A549 (cell line): ENCODE measurements around the gene LARGE1. TPM values are rescaled to one million over a fixed set of nuclear protein-coding genes. Genes with fewer than 3 reads are reported as not detected.

Source experiments
- ATAC-seq, 2 experiments: fragments of 200-7000 bp in 1 of 2; fragments of >200 bp in 1 of 2; cut with Nextera tagmentation in 1 of 2; cut with Tn5 transposase in 1 of 2; 3 replicates each; pipeline versions ENCODE4 v1.8.0 to v1.9.1; 2018 to 2020; ENCODE audit warnings: mild to moderate bottlenecking in 1 of 2, moderate library complexity in 1 of 2
- CTCF ChIA-PET: fragments of 300-600 bp; sonication (Branson Sonifier 250); formaldehyde crosslinking; extraction: SDS; loops from one replicate; lab custom pipeline; 2021; ENCODE audit warnings: antibody characterized with exemption, inconsistent platforms; lab: Yijun Ruan, JAX
- POLR2A ChIA-PET: fragments of 350-600 bp; formaldehyde crosslinking; extraction: SDS; loops from one replicate; lab custom pipeline; 2021; ENCODE audit warnings: antibody characterized with exemption, inconsistent platforms; lab: Yijun Ruan, JAX
- DNase-seq, 2 experiments: peaks; one replicate each; pipeline versions ENCODE4 v3.0.0 to v3.0.0-alpha.2; 2011 to 2016; ENCODE audit warnings: low read depth in 1 of 2, low spot score in 1 of 2
- FAIRE-seq: peaks from 2 replicates; lab custom pipeline; 2011; peaks lifted over from hg19 to GRCh38; lab: Jason Lieb, UNC
- H3K27ac ChIP-seq, 2 experiments: fragments of >200 bp; sonication (Bioruptor Twin); formaldehyde crosslinking; 3 replicates each; pipeline ENCODE4 v1.5.1; 2016 to 2017
- H3K4me1 ChIP-seq: fragments of >200 bp; sonication (Bioruptor Twin); formaldehyde crosslinking; 3 replicates; pipeline ENCODE4 v1.6.1; 2016
- H3K4me2 ChIP-seq: fragments of >200 bp; sonication (Bioruptor Twin); formaldehyde crosslinking; 3 replicates; pipeline ENCODE4 v1.6.1; 2016
- H3K4me3 ChIP-seq: fragments of >200 bp; sonication (Bioruptor Twin); formaldehyde crosslinking; 3 replicates; pipeline ENCODE4 v1.5.1; 2016
- H3K9me3 ChIP-seq: fragments of >200 bp; sonication (Bioruptor Twin); formaldehyde crosslinking; 3 replicates; pipeline ENCODE4 v1.6.1; 2016
- CBX2 ChIP-seq: fragments of 200-600 bp; sonication (generic); IDR thresholded peaks from 2 replicates; pipeline ENCODE4 v1.6.1; 2016; ENCODE audit warnings: low read depth, mild to moderate bottlenecking, borderline replicate concordance
- CHD2 ChIP-seq: fragments of 150-350 bp; IDR thresholded peaks from 2 replicates; pipeline ENCODE4 v1.6.1; 2014; ENCODE audit warnings: low read length; ENCODE audit not compliant: partially characterized antibody
- CHD4 ChIP-seq: fragments of 200-600 bp; sonication (generic); IDR thresholded peaks from 2 replicates; pipeline ENCODE4 v1.6.1; 2016; ENCODE audit warnings: antibody characterized with exemption, mild to moderate bottlenecking, borderline replicate concordance
- EHMT2 ChIP-seq: fragments of 200-600 bp; sonication (generic); IDR thresholded peaks from 2 replicates; pipeline ENCODE4 v1.6.1; 2016; ENCODE audit warnings: antibody characterized with exemption, low read depth, mild to moderate bottlenecking, moderate library complexity
- FOSB ChIP-seq: fragments of 250-450 bp; sonication (Bioruptor Pico); IDR thresholded peaks from 2 replicates; pipeline ENCODE4 v1.5.0; 2020; ENCODE audit warnings: mild to moderate bottlenecking, moderate library complexity
- GATA3 ChIP-seq: IDR thresholded peaks from 2 replicates; pipeline ENCODE4 v1.6.1; 2012; ENCODE audit warnings: borderline replicate concordance
- HDAC2 ChIP-seq: fragments of 200-600 bp; sonication (generic); IDR thresholded peaks from 2 replicates; pipeline ENCODE4 v1.6.1; 2016
- HEYL ChIP-seq: fragments of 250-450 bp; sonication (Bioruptor Pico); IDR thresholded peaks from 2 replicates; pipeline ENCODE4 v1.8.0; 2021; ENCODE audit warnings: mild to moderate bottlenecking, moderate library complexity
- HOXA7 ChIP-seq: fragments of 250-450 bp; sonication (Bioruptor Pico); IDR thresholded peaks from 2 replicates; pipeline ENCODE4 v1.5.0; 2020; ENCODE audit warnings: mild to moderate bottlenecking, moderate library complexity
- HOXB5 ChIP-seq: fragments of 250-450 bp; sonication (Bioruptor Pico); IDR thresholded peaks from 2 replicates; pipeline ENCODE4 v1.5.0; 2020; ENCODE audit warnings: mild to moderate bottlenecking, moderate library complexity
- JUNB ChIP-seq: fragments of >200 bp; sonication (Bioruptor Twin); formaldehyde crosslinking; IDR thresholded peaks from 2 replicates; pipeline ENCODE4 v1.6.1; 2016
- KDM5A ChIP-seq: fragments of 200-600 bp; sonication (generic); IDR thresholded peaks from 2 replicates; pipeline ENCODE4 v1.6.1; 2016; ENCODE audit warnings: antibody characterized with exemption, mild to moderate bottlenecking
- RAD21 ChIP-seq, 2 experiments: fragments of >200 bp in 1 of 2; sonication (Bioruptor Twin) in 1 of 2; formaldehyde crosslinking in 1 of 2; IDR thresholded peaks in 1 of 2; conservative IDR thresholded peaks in 1 of 2; 2 replicates in 1 of 2; 3 replicates in 1 of 2; pipeline ENCODE4 v1.6.1; 2012 to 2018; ENCODE audit warnings: inconsistent platforms in 1 of 2
- TP53 ChIP-seq: fragments of 250-450 bp; sonication (Bioruptor Pico); IDR thresholded peaks from 2 replicates; pipeline ENCODE4 v1.5.0; 2021; ENCODE audit warnings: mild to moderate bottlenecking, moderate library complexity
- WGBS: methylation state at CpG from one replicate; pipeline ENCODE4 v1.1.6; 2017; ENCODE audit errors: missing lambda C conversion rate; 5-methylcytosine and 5-hydroxymethylcytosine counted together
- polyA plus RNA-seq, 4 experiments: library from polyadenylated mRNA; depleted of rRNA in 3 of 4; stranded (reverse); fragments of >200 nt; fragmentation: RNase III in 1 of 4; extraction: RNeasy Plus Mini Kit Qiagen cat#74134 plus additional on column Dnase treatment in 1 of 4; gene quantifications; 2 replicates in 3 of 4; 3 replicates in 1 of 4; pipeline ENCODE4 v1.2.3, GENCODE V29; 2011 to 2017
- TF ChIP-seq, protein P1 (sequence below): fragments of >200 bp; sonication (Bioruptor Twin); formaldehyde crosslinking; IDR thresholded peaks from 2 replicates; pipeline ENCODE4 v1.6.1; 2016
- TF ChIP-seq, protein P2 (sequence below): fragments of 250-450 bp; sonication (Bioruptor Pico); IDR thresholded peaks from 2 replicates; pipeline ENCODE4 v1.5.0; 2021; ENCODE audit warnings: mild to moderate bottlenecking, moderate library complexity, borderline replicate concordance
- TF ChIP-seq, protein P3 (sequence below): fragments of 450-650 bp; IDR thresholded peaks from 2 replicates; pipeline ENCODE4 v1.6.1; 2014; ENCODE audit warnings: antibody characterized with exemption
- TF ChIP-seq, protein P4 (sequence below): fragments of >200 bp; sonication (Bioruptor Twin); formaldehyde crosslinking; IDR thresholded peaks from 3 replicates; pipeline ENCODE4 v1.6.1; 2016
- TF ChIP-seq, protein P5 (sequence below): fragments of 200-600 bp; sonication (generic); IDR thresholded peaks from 2 replicates; pipeline ENCODE4 v1.6.1; 2016; ENCODE audit warnings: antibody characterized with exemption, mild to moderate bottlenecking, moderate library complexity

Gene LARGE1
- polyA plus RNA-seq, 2 of the 4 experiments (the other 2 are of a cell fraction) = 2.7 to 5.8 TPM

DNA sequence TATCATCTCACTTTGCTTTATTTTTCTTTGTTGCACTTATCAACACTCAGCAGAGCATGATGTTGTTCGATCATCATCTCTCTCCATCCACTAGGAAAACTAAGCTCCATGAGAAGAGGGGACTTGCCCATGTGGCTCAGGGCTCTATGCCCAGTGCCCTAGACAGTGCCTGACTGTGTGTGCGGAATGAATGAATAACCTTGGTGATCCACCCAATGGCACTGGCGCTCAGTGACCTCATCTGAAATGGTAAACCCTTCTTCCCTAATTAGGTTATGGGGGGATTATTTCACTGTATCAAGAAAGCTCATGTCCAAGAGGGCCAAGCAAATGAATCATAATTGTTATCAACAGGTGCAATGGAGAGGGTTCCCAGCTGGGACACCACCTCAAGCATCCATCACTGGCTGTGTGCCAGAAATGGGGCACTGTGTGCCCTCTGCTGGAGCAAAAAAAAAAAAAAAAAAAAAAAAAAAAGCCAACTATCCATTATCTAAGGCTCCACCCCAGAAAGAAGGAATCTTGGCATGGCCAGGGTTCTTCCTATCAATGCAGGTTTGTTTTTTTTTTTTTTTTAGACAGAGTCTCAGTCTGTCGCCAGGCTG, 172.6 kb downstream of the LARGE1 start:
- no peaks in the 10 kb centered on the region for H3K9me3 ChIP-seq
- H3K4me1 ChIP-seq = peaks cover 11% of the 10 kb centered on the region; the same call in 2 of the 3 replicates
- TF ChIP-seq, protein P1, sequence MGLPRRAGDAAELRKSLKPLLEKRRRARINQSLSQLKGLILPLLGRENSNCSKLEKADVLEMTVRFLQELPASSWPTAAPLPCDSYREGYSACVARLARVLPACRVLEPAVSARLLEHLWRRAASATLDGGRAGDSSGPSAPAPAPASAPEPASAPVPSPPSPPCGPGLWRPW = no peak
- TF ChIP-seq CHD4 (no peak), JUNB (no peak)
- TF ChIP-seq, protein P2, sequence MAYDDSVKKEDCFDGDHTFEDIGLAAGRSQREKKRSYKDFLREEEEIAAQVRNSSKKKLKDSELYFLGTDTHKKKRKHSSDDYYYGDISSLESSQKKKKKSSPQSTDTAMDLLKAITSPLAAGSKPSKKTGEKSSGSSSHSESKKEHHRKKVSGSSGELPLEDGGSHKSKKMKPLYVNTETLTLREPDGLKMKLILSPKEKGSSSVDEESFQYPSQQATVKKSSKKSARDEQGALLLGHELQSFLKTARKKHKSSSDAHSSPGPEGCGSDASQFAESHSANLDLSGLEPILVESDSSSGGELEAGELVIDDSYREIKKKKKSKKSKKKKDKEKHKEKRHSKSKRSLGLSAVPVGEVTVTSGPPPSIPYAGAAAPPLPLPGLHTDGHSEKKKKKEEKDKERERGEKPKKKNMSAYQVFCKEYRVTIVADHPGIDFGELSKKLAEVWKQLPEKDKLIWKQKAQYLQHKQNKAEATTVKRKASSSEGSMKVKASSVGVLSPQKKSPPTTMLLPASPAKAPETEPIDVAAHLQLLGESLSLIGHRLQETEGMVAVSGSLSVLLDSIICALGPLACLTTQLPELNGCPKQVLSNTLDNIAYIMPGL (CRISPR knock-in tag) = no peak
- FAIRE-seq = no peak
- H3K4me3 ChIP-seq = no peak overlapping the region
- no peak overlapping the region for H3K4me2 ChIP-seq
- 91% methylated on average over 3 of the region's 4 CpGs for WGBS
- ChIA-PET CTCF (no interaction called here), POLR2A (no interaction called here)
- no peak overlapping the region for H3K27ac ChIP-seq
- no peak for ATAC-seq
- DNase-seq = peak in 1 of 2 experiments; percentile 7

DNA sequence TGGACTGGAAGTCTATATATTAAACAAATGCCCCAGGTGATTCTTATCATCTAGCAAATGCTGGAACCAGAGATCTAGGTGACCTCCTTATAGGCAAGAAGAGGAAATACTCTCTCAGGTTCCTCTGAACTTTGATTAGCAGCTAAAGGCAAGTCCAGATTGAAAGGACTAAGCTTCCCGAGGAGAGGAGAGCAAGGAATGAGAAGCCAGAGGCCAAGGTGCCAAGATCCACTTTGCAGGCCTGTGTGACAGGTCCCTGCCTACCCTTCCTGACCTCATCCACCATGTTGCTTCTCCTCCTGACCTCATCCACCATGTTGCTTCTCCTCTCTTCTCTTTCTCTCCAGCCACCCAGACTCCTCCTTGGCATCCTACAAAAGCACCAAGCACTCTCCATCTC, 173.2 kb downstream of the LARGE1 start:
- Histone ChIP-seq H3K4me3 (no peak overlapping the region), H3K27ac (no peak overlapping the region), H3K4me2 (no peak overlapping the region), H3K9me3 (no peaks in the 10 kb centered on the region), H3K4me1 (peaks cover 11% of the 10 kb centered on the region; the same call in 2 of the 3 replicates)
- TF ChIP-seq HOXA7 (CRISPR knock-in tag) = no peak
- TF ChIP-seq, protein P2 (CRISPR knock-in tag) = no peak
- no peak for ATAC-seq
- CTCF ChIA-PET = no interaction called here
- FAIRE-seq = no peak
- POLR2A ChIA-PET = no interaction called here
- WGBS = 19% methylated on average over 1 of the region's 1 CpG
- no peak for DNase-seq

DNA sequence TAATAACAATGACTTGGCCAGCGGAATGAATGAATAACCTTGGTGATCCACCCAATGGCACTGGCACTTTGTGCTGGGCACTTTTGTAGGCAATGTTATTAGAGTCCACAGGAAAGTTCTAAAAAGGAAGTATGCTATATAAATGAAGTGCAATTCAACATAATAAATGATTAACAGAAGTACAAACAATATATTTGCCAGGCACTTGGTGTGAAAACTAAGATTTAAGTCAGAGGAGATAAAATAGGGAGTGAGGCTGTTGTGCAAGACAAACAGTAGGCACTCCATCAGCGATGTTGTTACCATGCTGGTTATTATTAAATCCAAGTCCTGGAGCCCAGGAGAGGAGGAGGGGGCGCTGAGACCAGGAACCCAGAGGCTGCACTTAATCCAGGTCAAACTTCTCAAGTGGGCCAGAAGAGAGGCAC, 173.8 kb downstream of the LARGE1 start:
- Histone ChIP-seq H3K4me1 (peaks cover 11% of the 10 kb centered on the region; the same call in 2 of the 3 replicates), H3K27ac (no peak overlapping the region), H3K9me3 (no peaks in the 10 kb centered on the region), H3K4me3 (no peak overlapping the region), H3K4me2 (no peak overlapping the region)
- ATAC-seq (no peak), DNase-seq (peak in 1 of 2 experiments; percentile 29), FAIRE-seq (no peak)
- ChIA-PET POLR2A (no interaction called here), CTCF (no interaction called here)
- WGBS = 6% methylated on average over 3 of the region's 3 CpGs
- TF ChIP-seq CHD2 (no peak), EHMT2 (no peak), HDAC2 (no peak), CHD4 (no peak)

DNA sequence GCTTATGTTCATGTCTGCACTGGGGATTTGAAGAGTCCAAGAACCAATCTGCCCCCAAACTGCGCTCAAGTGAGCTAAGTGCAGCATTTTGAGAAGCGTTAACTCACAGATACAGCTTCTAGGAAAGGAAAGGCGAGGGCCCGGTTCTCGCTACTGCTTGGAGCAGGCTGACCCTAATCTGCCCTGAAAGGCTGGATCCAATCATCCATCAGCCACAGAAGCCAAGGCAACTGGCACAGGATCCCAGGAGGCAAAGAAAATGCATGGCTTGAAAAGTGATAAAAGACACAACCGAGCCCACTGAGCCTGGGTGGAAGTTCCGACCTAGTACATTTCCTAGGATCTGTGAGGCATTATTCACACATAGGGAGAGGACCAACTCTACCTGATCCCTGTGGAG, 174.8 kb downstream of the LARGE1 start:
- ChIA-PET POLR2A (no interaction called here), CTCF (no interaction called here)
- Histone ChIP-seq H3K27ac (no peak overlapping the region), H3K9me3 (no peaks in the 10 kb centered on the region), H3K4me3 (no peak overlapping the region), H3K4me2 (no peak overlapping the region), H3K4me1 (peaks cover 11% of the 10 kb centered on the region; the same call in 2 of the 3 replicates)
- 90% methylated on average over 2 of the region's 7 CpGs for WGBS
- ATAC-seq (no peak), DNase-seq (no peak), FAIRE-seq (no peak)
- TF ChIP-seq GATA3 (no peak), TP53 (CRISPR knock-in tag) (no peak), CBX2 (no peak), HEYL (no peak), FOSB (CRISPR knock-in tag) (no peak), HOXB5 (no peak), RAD21 (conservative IDR thresholded peaks at IDR 0.05 in 1 of 2, IDR thresholded peaks at IDR 0.05 in 1 of 2) (no peak), KDM5A (no peak)
- TF ChIP-seq, protein P3, sequence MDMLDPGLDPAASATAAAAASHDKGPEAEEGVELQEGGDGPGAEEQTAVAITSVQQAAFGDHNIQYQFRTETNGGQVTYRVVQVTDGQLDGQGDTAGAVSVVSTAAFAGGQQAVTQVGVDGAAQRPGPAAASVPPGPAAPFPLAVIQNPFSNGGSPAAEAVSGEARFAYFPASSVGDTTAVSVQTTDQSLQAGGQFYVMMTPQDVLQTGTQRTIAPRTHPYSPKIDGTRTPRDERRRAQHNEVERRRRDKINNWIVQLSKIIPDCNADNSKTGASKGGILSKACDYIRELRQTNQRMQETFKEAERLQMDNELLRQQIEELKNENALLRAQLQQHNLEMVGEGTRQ = no peak
- TF ChIP-seq, protein P4, sequence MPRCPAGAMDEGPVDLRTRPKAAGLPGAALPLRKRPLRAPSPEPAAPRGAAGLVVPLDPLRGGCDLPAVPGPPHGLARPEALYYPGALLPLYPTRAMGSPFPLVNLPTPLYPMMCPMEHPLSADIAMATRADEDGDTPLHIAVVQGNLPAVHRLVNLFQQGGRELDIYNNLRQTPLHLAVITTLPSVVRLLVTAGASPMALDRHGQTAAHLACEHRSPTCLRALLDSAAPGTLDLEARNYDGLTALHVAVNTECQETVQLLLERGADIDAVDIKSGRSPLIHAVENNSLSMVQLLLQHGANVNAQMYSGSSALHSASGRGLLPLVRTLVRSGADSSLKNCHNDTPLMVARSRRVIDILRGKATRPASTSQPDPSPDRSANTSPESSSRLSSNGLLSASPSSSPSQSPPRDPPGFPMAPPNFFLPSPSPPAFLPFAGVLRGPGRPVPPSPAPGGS = no peak
- TF ChIP-seq, protein P5, sequence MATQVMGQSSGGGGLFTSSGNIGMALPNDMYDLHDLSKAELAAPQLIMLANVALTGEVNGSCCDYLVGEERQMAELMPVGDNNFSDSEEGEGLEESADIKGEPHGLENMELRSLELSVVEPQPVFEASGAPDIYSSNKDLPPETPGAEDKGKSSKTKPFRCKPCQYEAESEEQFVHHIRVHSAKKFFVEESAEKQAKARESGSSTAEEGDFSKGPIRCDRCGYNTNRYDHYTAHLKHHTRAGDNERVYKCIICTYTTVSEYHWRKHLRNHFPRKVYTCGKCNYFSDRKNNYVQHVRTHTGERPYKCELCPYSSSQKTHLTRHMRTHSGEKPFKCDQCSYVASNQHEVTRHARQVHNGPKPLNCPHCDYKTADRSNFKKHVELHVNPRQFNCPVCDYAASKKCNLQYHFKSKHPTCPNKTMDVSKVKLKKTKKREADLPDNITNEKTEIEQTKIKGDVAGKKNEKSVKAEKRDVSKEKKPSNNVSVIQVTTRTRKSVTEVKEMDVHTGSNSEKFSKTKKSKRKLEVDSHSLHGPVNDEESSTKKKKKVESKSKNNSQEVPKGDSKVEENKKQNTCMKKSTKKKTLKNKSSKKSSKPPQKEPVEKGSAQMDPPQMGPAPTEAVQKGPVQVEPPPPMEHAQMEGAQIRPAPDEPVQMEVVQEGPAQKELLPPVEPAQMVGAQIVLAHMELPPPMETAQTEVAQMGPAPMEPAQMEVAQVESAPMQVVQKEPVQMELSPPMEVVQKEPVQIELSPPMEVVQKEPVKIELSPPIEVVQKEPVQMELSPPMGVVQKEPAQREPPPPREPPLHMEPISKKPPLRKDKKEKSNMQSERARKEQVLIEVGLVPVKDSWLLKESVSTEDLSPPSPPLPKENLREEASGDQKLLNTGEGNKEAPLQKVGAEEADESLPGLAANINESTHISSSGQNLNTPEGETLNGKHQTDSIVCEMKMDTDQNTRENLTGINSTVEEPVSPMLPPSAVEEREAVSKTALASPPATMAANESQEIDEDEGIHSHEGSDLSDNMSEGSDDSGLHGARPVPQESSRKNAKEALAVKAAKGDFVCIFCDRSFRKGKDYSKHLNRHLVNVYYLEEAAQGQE = no peak
